ENCODE measurements around the gene OSBPL10. TPM values are rescaled to one million over a fixed set of nuclear protein-coding genes. Genes with fewer than 3 reads are reported as not detected.

Gene OSBPL10
- total RNA-seq, 1 donor from 2014 or later = 52.7 TPM

GRCh38 chr3:31911124-31911523, 69.9 kb downstream of the OSBPL10 start:
- H3K4me2 ChIP-seq (ENCODE audit: low read length) = no peak overlapping the region
- Mint-ChIP-seq H3K9me3 (ENCODE audit: unreplicated experiment) (no peaks in the 10 kb centered on the region), H3K36me3 (ENCODE audit: low read depth, unreplicated experiment) (peaks cover 3% of the 10 kb centered on the region), H3K27ac (ENCODE audit: unreplicated experiment) (no peak overlapping the region), H3K4me1 (ENCODE audit: low read depth, unreplicated experiment) (peaks cover 11% of the 10 kb centered on the region), H3K27me3 (ENCODE audit: low read depth, unreplicated experiment) (no peaks in the 10 kb centered on the region), H3K4me3 (ENCODE audit: unreplicated experiment) (no peak overlapping the region)
- no peak overlapping the region for H3K9ac ChIP-seq (ENCODE audit: low read length)
- no peak for TF ChIP-seq EZH2 (IDR thresholded peaks at IDR 0.05; ENCODE audit: insufficient read depth, low read length)
- TF ChIP-seq CTCF (IDR thresholded peaks at IDR 0.05; ENCODE audit: insufficient read depth, low read depth, low read length) = no peak
- no peak overlapping the region for H3K4me3 ChIP-seq (ENCODE audit: insufficient read depth, low read depth, low read length)
- H3K36me3 ChIP-seq (ENCODE audit: insufficient read depth, low read length) = no peaks in the 10 kb centered on the region
- no peaks in the 10 kb centered on the region for H3K27me3 ChIP-seq (ENCODE audit: insufficient read depth, low read length)
- H3K9me3 ChIP-seq (ENCODE audit: insufficient read depth, low read depth, low read length) = no peaks in the 10 kb centered on the region
- no peak overlapping the region for H2AFZ ChIP-seq (ENCODE audit: low read depth, low read length)
- FAIRE-seq = no peak
- no peaks in the 10 kb centered on the region for H3K79me2 ChIP-seq (ENCODE audit: insufficient read depth, low read length)
- H3K4me1 ChIP-seq (ENCODE audit: insufficient read depth, low read length) = no peaks in the 10 kb centered on the region
- H4K20me1 ChIP-seq (ENCODE audit: insufficient read depth, low read length) = peaks cover 8% of the 10 kb centered on the region
- H3K27ac ChIP-seq (ENCODE audit: low read depth, low read length) = no peak overlapping the region
- DNase-seq (ENCODE audit: low read depth) = no peak

- no peak overlapping the region for H3K4me3 Mint-ChIP-seq (ENCODE audit: unreplicated experiment)
- Histone ChIP-seq H2AFZ (ENCODE audit: low read depth, low read length) (no peak overlapping the region), H3K79me2 (ENCODE audit: insufficient read depth, low read length) (no peaks in the 10 kb centered on the region), H3K9ac (ENCODE audit: low read length) (no peak overlapping the region), H3K36me3 (ENCODE audit: insufficient read depth, low read length) (no peaks in the 10 kb centered on the region), H3K4me1 (ENCODE audit: insufficient read depth, low read length) (peaks cover 5% of the 10 kb centered on the region), H4K20me1 (ENCODE audit: insufficient read depth, low read length) (peaks cover 13% of the 10 kb centered on the region), H3K27me3 (ENCODE audit: insufficient read depth, low read length) (no peaks in the 10 kb centered on the region), H3K27ac (ENCODE audit: low read depth, low read length) (no peak overlapping the region), H3K9me3 (ENCODE audit: insufficient read depth, low read depth, low read length) (no peaks in the 10 kb centered on the region), H3K4me3 (ENCODE audit: insufficient read depth, low read depth, low read length) (no peak overlapping the region), H3K4me2 (ENCODE audit: low read length) (no peak overlapping the region)
- FAIRE-seq (no peak), DNase-seq (ENCODE audit: low read depth) (no peak)
- no peak for TF ChIP-seq EZH2 (IDR thresholded peaks at IDR 0.05; ENCODE audit: insufficient read depth, low read length)
- no peak for TF ChIP-seq CTCF (IDR thresholded peaks at IDR 0.05; ENCODE audit: insufficient read depth, low read depth, low read length)
- H3K36me3 Mint-ChIP-seq (ENCODE audit: low read depth, unreplicated experiment) = no peaks in the 10 kb centered on the region
- no peak overlapping the region for H3K27ac Mint-ChIP-seq (ENCODE audit: unreplicated experiment)
- peaks cover 2% of the 10 kb centered on the region for H3K9me3 Mint-ChIP-seq (ENCODE audit: unreplicated experiment)
- no peaks in the 10 kb centered on the region for H3K27me3 Mint-ChIP-seq (ENCODE audit: low read depth, unreplicated experiment)
- peaks cover 17% of the 10 kb centered on the region for H3K4me1 Mint-ChIP-seq (ENCODE audit: low read depth, unreplicated experiment)
These were observed 71.6 kb downstream of the OSBPL10 start for GRCh38 chr3:31909455-31909854.

GRCh38 chr3:31908391-31909097, 72.5 kb downstream of the OSBPL10 start:
- peaks cover 22% of the 10 kb centered on the region for H3K4me1 Mint-ChIP-seq (ENCODE audit: low read depth, unreplicated experiment)
- no peak overlapping the region for H3K27ac ChIP-seq (ENCODE audit: low read depth, low read length)
- no peak overlapping the region for H3K4me2 ChIP-seq (ENCODE audit: low read length)
- no peak overlapping the region for H3K4me3 ChIP-seq (ENCODE audit: insufficient read depth, low read depth, low read length)
- no peaks in the 10 kb centered on the region for H3K27me3 ChIP-seq (ENCODE audit: insufficient read depth, low read length)
- peaks cover 2% of the 10 kb centered on the region for H3K9me3 Mint-ChIP-seq (ENCODE audit: unreplicated experiment)
- H3K4me3 Mint-ChIP-seq (ENCODE audit: unreplicated experiment) = no peak overlapping the region
- no peak for FAIRE-seq
- TF ChIP-seq CTCF (IDR thresholded peaks at IDR 0.05; ENCODE audit: insufficient read depth, low read depth, low read length) = no peak
- TF ChIP-seq EZH2 (IDR thresholded peaks at IDR 0.05; ENCODE audit: insufficient read depth, low read length) = no peak
- H4K20me1 ChIP-seq (ENCODE audit: insufficient read depth, low read length) = peaks cover 20% of the 10 kb centered on the region
- H3K36me3 Mint-ChIP-seq (ENCODE audit: low read depth, unreplicated experiment) = no peaks in the 10 kb centered on the region
- no peaks in the 10 kb centered on the region for H3K9me3 ChIP-seq (ENCODE audit: insufficient read depth, low read depth, low read length)
- no peak overlapping the region for H3K9ac ChIP-seq (ENCODE audit: low read length)
- peak; percentile 4 for DNase-seq (ENCODE audit: low read depth)
- no peaks in the 10 kb centered on the region for H3K27me3 Mint-ChIP-seq (ENCODE audit: low read depth, unreplicated experiment)
- peaks cover 5% of the 10 kb centered on the region for H3K4me1 ChIP-seq (ENCODE audit: insufficient read depth, low read length)
- no peak overlapping the region for H2AFZ ChIP-seq (ENCODE audit: low read depth, low read length)
- no peak overlapping the region for H3K27ac Mint-ChIP-seq (ENCODE audit: unreplicated experiment)
- H3K79me2 ChIP-seq (ENCODE audit: insufficient read depth, low read length) = no peaks in the 10 kb centered on the region
- H3K36me3 ChIP-seq (ENCODE audit: insufficient read depth, low read length) = no peaks in the 10 kb centered on the region

All from astrocyte (in vitro differentiated cells and primary cell).